ENCODE measurements around the gene CDK19. TPM values are rescaled to one million over a fixed set of nuclear protein-coding genes. Genes with fewer than 3 reads are reported as not detected.

Gene CDK19
- total RNA-seq, 6 experiments from 2014 or later: 2.8 to 7.9 (median 5.5) TPM

GRCh38 chr6:110560239-110561007 lies 254.8 kb downstream of the CDK19 start:
- Histone ChIP-seq H3K36me3 (no peaks in the 10 kb centered on the region), H3K4me1 (peaks cover 0 to 11% (median 3%) of the 10 kb centered on the region in 4 donors), H3K4me3 (no peak overlapping the region), H3K27me3 (no peaks in the 10 kb centered on the region), H3K9me3 (no peaks in the 10 kb centered on the region), H3K27ac (no peak overlapping the region)
- ATAC-seq: no peak
- DNase-seq: no peak
- 47% methylated on average over 6 of the region's 6 CpGs for WGBS (ENCODE audit: insufficient coverage, low coverage, low lambda C conversion rate, missing lambda C conversion rate)
- intact Hi-C loops (cut with DNase I): no loop called here
- no peak for TF ChIP-seq POLR2A (IDR thresholded peaks at IDR 0.05)
- TF ChIP-seq CTCF (IDR thresholded peaks at IDR 0.05): no peak

Small RNAs within 50 kb of the gene (small RNA-seq; reads per million reads assigned to genes)
- gene RNU6-1115P (0 reads per million in 2 experiments), gene RNU6-957P (0 reads per million in 2 experiments), gene SNORA40C (0 reads per million in 2 experiments)

Other genes with a start within 250 kb of the CDK19 start
- gene AMD1, start 59.3 kb upstream of the CDK19 start, total RNA-seq: 10 to 100 TPM; 11.5 to 49.4 (median 24.2) TPM
- 10 to 100 TPM; 21.2 to 47.7 (median 30.8) TPM for gene GTF3C6, start 143.2 kb upstream of the CDK19 start, total RNA-seq
- gene RPF2, start 166.6 kb upstream of the CDK19 start, total RNA-seq: 10 to 100 TPM; 11.2 to 30.1 (median 20.3) TPM

All from right lobe of liver (tissue), 6 donors.